Upper lobe of left lung (tissue), 4 donors: ENCODE results near the gene PTPRC.

Experiments used
- EP300 ChIP-seq, 4 donors: sonication (generic); formaldehyde crosslinking; IDR thresholded peaks; one replicate each; pipeline ENCODE4 v1.5.1; 2017; ENCODE audit warnings: antibody characterized with exemption in 4 of 4, control low read depth in 2 of 4
- POLR2AphosphoS5 ChIP-seq, 2 donors: sonication (generic); formaldehyde crosslinking; IDR thresholded peaks; one replicate each; pipeline ENCODE4 v1.5.1; 2017; ENCODE audit warnings: antibody characterized with exemption in 2 of 2
- TF ChIP-seq, protein P1 (sequence below), 6 experiments: fragments of 450-650 bp in 4 of 6; fragments of 200-600 bp in 2 of 6; sonication (generic) in 2 of 6; IDR thresholded peaks; one replicate each; pipeline ENCODE4 v1.5.1; 2016 to 2019; ENCODE audit warnings: antibody characterized with exemption in 6 of 6

DNA sequence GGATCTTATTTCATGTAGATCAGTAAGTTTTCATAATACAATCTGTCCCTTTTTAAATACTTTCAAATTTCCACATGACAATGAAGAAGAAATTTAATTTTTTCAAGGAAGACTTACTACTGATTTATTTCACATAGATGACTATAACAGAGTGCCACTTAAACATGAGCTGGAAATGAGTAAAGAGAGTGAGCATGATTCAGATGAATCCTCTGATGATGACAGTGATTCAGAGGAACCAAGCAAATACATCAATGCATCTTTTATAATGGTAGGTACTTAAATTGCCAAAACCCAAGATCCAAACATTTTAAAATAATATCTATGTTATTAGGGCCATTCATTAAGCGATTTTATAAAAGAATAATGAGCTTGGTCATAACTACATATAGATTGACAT is 110.4 kb downstream of the PTPRC start:
- TF ChIP-seq, protein P1, sequence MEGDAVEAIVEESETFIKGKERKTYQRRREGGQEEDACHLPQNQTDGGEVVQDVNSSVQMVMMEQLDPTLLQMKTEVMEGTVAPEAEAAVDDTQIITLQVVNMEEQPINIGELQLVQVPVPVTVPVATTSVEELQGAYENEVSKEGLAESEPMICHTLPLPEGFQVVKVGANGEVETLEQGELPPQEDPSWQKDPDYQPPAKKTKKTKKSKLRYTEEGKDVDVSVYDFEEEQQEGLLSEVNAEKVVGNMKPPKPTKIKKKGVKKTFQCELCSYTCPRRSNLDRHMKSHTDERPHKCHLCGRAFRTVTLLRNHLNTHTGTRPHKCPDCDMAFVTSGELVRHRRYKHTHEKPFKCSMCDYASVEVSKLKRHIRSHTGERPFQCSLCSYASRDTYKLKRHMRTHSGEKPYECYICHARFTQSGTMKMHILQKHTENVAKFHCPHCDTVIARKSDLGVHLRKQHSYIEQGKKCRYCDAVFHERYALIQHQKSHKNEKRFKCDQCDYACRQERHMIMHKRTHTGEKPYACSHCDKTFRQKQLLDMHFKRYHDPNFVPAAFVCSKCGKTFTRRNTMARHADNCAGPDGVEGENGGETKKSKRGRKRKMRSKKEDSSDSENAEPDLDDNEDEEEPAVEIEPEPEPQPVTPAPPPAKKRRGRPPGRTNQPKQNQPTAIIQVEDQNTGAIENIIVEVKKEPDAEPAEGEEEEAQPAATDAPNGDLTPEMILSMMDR (IDR thresholded peaks at IDR 0.05), result no peak
- TF ChIP-seq POLR2AphosphoS5 (IDR thresholded peaks at IDR 0.05) (no peak), EP300 (IDR thresholded peaks at IDR 0.05) (no peak)
